ACC112 (cell line): Measurements from ENCODE around the gene AQR.

Experiments used
- H2AFZ ChIP-seq: fragments of 200-600 bp; sonication (generic); one replicate; pipeline ENCODE4 v1.6.0; 2017; ENCODE audit warnings: antibody characterized with exemption, low read length; ENCODE audit not compliant: unreplicated experiment
- H3K27ac ChIP-seq: fragments of 200-600 bp; sonication (generic); 2 replicates; pipeline ENCODE4 v1.5.1; 2014; ENCODE audit warnings: low read depth, mild to moderate bottlenecking, antibody characterized with exemption, low read length, moderate library complexity
- H3K27me3 ChIP-seq: fragments of 200-600 bp; sonication (generic); 2 replicates; pipeline ENCODE4 v1.6.1; 2014; ENCODE audit warnings: mild to moderate bottlenecking, antibody characterized with exemption, low read length, moderate library complexity, mixed read lengths; ENCODE audit not compliant: insufficient read depth
- H3K36me3 ChIP-seq: fragments of 200-600 bp; sonication (generic); 2 replicates; pipeline ENCODE4 v1.6.1; 2016; ENCODE audit warnings: mild to moderate bottlenecking, antibody characterized with exemption, low read length, moderate library complexity, mixed read lengths; ENCODE audit not compliant: insufficient read depth
- H3K4me1 ChIP-seq: fragments of 200-600 bp; sonication (generic); one replicate; pipeline ENCODE4 v1.6.1; 2016; ENCODE audit warnings: low read length, mixed read lengths; ENCODE audit not compliant: insufficient read depth, unreplicated experiment, control insufficient read depth
- H3K4me3 ChIP-seq: fragments of 200-600 bp; sonication (generic); 2 replicates; pipeline ENCODE4 v1.5.1; 2014; ENCODE audit warnings: mild to moderate bottlenecking, low read depth, low read length
- H3K79me2 ChIP-seq: fragments of 200-600 bp; sonication (generic); one replicate; pipeline ENCODE4 v1.6.0; 2016; ENCODE audit warnings: low read length; ENCODE audit not compliant: control insufficient read depth, unreplicated experiment, insufficient read depth

The AQR gene

GRCh38 chr15:34969340-34970097 is at the start of gene AQR:
TSS of gene AQR (minus strand) at chr15:34969742. CDS start at chr15:34969613, 129 bp downstream.
- H3K27ac ChIP-seq = peak within 1 kb of the TSS; percentile 52
- H3K36me3 ChIP-seq = no peaks in the 10 kb centered on the region
- peak within 1 kb of the TSS; percentile 92 for H2AFZ ChIP-seq
- H3K4me3 ChIP-seq = peak within 1 kb of the TSS; percentile 94
- peaks cover 45% of the 10 kb centered on the region for H3K79me2 ChIP-seq
- H3K27me3 ChIP-seq = no peaks in the 10 kb centered on the region
- H3K4me1 ChIP-seq = peaks cover 7% of the 10 kb centered on the region

- Histone ChIP-seq H3K4me1 (peaks cover 16% of the 10 kb centered on the region), H3K4me3 (no peak overlapping the region), H3K27ac (no peak overlapping the region), H3K79me2 (no peaks in the 10 kb centered on the region), H3K36me3 (no peaks in the 10 kb centered on the region), H3K27me3 (no peaks in the 10 kb centered on the region), H2AFZ (peak overlapping the region; percentile 11)
These were observed 44.7 kb upstream of the AQR start for GRCh38 chr15:35014241-35014640.

DNA sequence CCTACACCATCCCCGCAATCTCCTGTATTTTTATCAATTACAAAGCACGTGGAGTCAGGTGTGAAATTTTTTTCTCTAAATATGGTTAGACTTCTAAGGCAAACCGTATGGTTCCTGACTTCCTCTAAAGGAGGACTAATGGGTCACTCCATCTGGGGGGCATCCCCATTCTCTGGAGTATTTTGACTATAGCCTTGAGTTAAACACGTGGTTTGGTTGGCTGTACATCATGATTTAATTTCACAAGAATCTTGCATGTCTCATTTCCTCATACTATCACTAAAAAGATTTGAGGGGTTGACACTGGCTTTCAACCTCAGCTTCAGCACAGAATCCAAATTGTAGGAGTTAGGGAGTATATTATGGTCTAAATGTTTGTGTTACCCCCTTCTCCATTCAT is 43.8 kb upstream of the AQR start:
- Histone ChIP-seq H2AFZ (peak overlapping the region; percentile 21), H3K4me1 (peaks cover 12% of the 10 kb centered on the region)

DNA sequence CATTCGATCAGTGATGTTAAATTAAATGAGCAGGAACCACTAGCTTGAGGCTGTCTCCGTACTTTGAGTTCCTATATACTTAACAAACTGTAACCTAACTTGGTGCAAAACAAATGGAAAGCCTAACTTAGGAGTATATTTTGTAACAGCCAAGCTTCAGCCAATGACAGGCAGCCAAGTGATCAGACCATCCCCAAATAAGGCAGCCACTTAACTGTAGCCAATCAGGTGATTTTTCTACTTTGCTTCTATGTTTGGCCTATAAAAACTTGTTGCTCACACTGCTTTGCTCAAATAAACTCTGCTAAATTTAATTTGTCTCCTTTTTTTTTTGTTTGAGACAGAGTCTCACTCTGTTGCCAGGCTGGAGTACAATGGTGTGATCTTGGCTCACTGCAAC is 37.9 kb upstream of the AQR start:
- H3K27ac ChIP-seq = no peak overlapping the region
- no peak overlapping the region for H3K4me3 ChIP-seq
- peaks cover 5% of the 10 kb centered on the region; the same call in 1 of the 2 replicates for H3K27me3 ChIP-seq
- no peaks in the 10 kb centered on the region for H3K36me3 ChIP-seq
- no peaks in the 10 kb centered on the region for H3K4me1 ChIP-seq
- no peaks in the 10 kb centered on the region for H3K79me2 ChIP-seq
- H2AFZ ChIP-seq = no peak overlapping the region

More for the DNA sequence above, 43.8 kb upstream of the AQR start:
- Histone ChIP-seq H3K36me3 (no peaks in the 10 kb centered on the region), H3K27ac (no peak overlapping the region), H3K4me3 (no peak overlapping the region), H3K27me3 (no peaks in the 10 kb centered on the region), H3K79me2 (no peaks in the 10 kb centered on the region)

DNA sequence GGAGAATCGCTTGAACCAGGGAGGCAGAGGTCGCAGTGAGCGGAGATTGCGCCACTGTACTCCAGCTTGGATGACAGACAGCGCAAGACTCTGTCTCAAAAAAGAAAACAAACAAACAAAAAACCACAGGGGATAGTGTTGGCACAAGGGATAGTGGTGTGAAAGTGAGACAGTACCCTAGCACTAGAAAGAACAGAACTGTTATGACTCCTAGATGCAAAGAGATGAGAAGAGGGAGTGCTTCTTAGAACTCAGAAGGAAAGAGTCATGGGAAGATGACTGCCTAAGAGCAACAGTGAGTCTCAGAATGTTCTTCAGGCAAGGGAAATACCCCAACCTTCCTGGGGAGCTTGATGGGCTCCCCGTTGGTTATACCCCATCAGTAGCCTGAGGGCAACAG is 36.4 kb upstream of the AQR start:
- Histone ChIP-seq H2AFZ (no peak overlapping the region), H3K27ac (no peak overlapping the region), H3K36me3 (no peaks in the 10 kb centered on the region), H3K4me3 (no peak overlapping the region), H3K79me2 (no peaks in the 10 kb centered on the region), H3K4me1 (no peaks in the 10 kb centered on the region), H3K27me3 (peaks cover 5% of the 10 kb centered on the region; the same call in 1 of the 2 replicates)

- peaks cover 6% of the 10 kb centered on the region for H3K4me1 ChIP-seq
- no peak overlapping the region for H3K27ac ChIP-seq
- H3K36me3 ChIP-seq = no peaks in the 10 kb centered on the region
- H3K79me2 ChIP-seq = no peaks in the 10 kb centered on the region
- H3K4me3 ChIP-seq = no peak overlapping the region
- H2AFZ ChIP-seq = no peak overlapping the region
- peaks cover 5% of the 10 kb centered on the region; the same call in 1 of the 2 replicates for H3K27me3 ChIP-seq
These were observed 34.4 kb upstream of the AQR start for GRCh38 chr15:35003928-35004327.

- peak overlapping the region; percentile 89 for H2AFZ ChIP-seq
- peaks cover 5% of the 10 kb centered on the region; the same call in 1 of the 2 replicates for H3K27me3 ChIP-seq
- H3K4me3 ChIP-seq = no peak overlapping the region
- no peaks in the 10 kb centered on the region for H3K36me3 ChIP-seq
- H3K4me1 ChIP-seq = peaks cover 6% of the 10 kb centered on the region
- no peaks in the 10 kb centered on the region for H3K79me2 ChIP-seq
- peak overlapping the region; percentile 55; the same call in 1 of the 2 replicates for H3K27ac ChIP-seq
These were observed 31.0 kb upstream of the AQR start for GRCh38 chr15:35000511-35000910.

- H3K79me2 ChIP-seq = no peaks in the 10 kb centered on the region
These were observed 30.4 kb upstream of the AQR start for GRCh38 chr15:34999906-35000305.

DNA sequence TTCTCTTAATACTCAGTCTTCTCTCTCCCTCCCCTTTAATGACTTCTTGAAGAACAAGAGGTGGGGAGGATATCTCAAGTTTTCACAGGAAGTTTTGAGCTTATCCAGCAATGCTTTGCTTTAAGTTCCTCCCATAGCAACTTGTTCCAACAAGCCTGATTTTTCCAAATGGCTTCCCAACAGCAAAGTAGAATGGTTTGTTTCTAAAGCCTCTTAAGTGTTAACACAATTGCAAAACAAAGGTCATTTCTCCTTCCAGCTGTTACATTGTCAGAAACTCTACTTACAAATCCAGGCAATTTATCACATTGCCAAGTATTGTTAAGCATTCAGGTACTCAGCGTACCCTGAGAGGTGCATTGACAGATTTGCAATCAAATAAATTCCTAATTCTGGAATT is 25.4 kb upstream of the AQR start:
- Histone ChIP-seq H3K27me3 (no peaks in the 10 kb centered on the region), H3K79me2 (no peaks in the 10 kb centered on the region), H3K4me3 (no peak overlapping the region), H3K36me3 (no peaks in the 10 kb centered on the region), H2AFZ (no peak overlapping the region), H3K4me1 (no peaks in the 10 kb centered on the region), H3K27ac (no peak overlapping the region)

More at GRCh38 chr15:34999906-35000305, 30.4 kb upstream of the AQR start:
- peaks cover 6% of the 10 kb centered on the region for H3K4me1 ChIP-seq
- peaks cover 5% of the 10 kb centered on the region; the same call in 1 of the 2 replicates for H3K27me3 ChIP-seq
- H3K4me3 ChIP-seq = no peak overlapping the region
- H2AFZ ChIP-seq = no peak overlapping the region
- H3K36me3 ChIP-seq = no peaks in the 10 kb centered on the region
- H3K27ac ChIP-seq = peak overlapping the region; percentile 58

- no peak overlapping the region for H3K4me3 ChIP-seq
- peaks cover 4% of the 10 kb centered on the region for H3K4me1 ChIP-seq
- H3K27ac ChIP-seq = no peak overlapping the region
- no peaks in the 10 kb centered on the region for H3K36me3 ChIP-seq
- H3K27me3 ChIP-seq = no peaks in the 10 kb centered on the region
- H3K79me2 ChIP-seq = no peaks in the 10 kb centered on the region
- no peak overlapping the region for H2AFZ ChIP-seq
These were observed 24.3 kb upstream of the AQR start for GRCh38 chr15:34993877-34994276.

DNA sequence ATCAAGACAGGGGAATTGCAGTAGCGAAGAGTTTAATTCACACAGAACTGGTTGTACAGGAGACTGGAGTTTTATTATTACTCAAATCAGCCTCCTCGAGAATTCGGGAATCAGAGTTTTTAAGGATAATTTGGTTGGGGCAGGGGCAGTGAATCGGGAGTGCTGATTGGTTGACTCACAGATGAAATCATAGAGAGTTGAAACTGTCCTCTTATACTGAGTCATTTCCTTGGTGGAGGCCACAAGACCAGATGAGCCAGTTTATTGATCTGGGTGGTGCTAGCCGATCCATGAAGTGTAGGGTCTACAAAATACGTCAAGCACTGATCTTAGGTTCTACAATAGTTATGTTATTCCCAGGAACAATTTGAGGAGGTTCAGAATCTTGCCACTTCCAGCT is 23.9 kb upstream of the AQR start:
- Histone ChIP-seq H3K27ac (no peak overlapping the region), H3K79me2 (no peaks in the 10 kb centered on the region), H2AFZ (no peak overlapping the region), H3K27me3 (no peaks in the 10 kb centered on the region), H3K4me1 (peaks cover 5% of the 10 kb centered on the region), H3K4me3 (no peak overlapping the region), H3K36me3 (no peaks in the 10 kb centered on the region)
